Measurements from ENCODE around the gene ROBO4.

ROBO4 gene

DNA sequence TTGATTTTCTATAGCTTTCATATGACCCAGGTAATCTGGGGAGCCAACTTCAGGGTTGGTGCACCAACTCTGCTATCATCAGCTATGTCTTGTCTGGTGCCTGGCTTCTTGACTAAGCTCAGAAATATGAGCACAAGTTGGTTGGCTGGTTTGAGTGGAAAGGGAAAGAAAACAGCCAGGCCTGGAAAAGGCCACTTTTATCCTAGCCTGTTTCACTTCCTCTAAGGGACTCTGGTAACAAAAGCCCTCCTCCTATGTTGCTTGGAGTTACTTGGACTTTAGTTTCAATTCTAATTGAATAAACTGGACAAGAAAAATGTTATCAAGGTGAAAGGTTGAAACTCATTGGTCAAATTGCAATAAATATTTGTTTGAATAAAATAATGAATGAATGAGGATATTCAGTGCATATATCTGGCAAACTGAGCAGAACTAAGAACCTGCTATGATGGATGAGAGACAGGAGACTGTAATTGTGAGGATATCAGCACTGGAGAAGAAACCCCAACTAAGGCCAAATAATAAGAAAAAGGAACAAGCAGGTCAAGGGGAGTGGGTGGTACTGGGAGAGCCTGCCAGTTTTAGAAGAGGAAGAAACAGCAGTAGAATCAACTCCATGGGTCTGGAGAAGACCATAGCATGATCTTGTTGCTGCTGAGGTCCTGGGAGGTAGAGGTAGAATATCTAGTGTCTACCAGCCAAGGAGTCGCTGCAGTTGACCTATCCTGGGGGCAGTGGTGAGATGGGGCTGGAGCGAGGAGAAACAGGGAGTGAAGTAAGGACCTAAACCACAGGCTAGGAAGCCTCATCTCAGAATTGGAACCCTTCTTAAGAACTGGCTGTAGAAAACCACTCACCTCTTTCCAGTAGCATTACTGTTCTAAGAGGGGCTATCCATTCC lies 8.2 kb downstream of the ROBO4 start:
- no peaks in the 10 kb centered on the region for H3K36me3 ChIP-seq (ENCODE audit: control insufficient read depth in 2 of 2, insufficient read depth in 2 of 2, low read length in 2 of 2)
- H3K4me3 ChIP-seq (ENCODE audit: low read length in 2 of 2): no peak overlapping the region
- peaks cover 13% of the 10 kb centered on the region for H3K4me1 ChIP-seq (ENCODE audit: control insufficient read depth, insufficient read depth, low read length)
- H3K27me3 ChIP-seq (ENCODE audit: control insufficient read depth in 1 of 2, insufficient read depth in 2 of 2, low read length in 2 of 2): peaks cover 8% of the 10 kb centered on the region in 2 donors
- H3K9me3 ChIP-seq (ENCODE audit: control insufficient read depth in 2 of 2, low read length in 2 of 2): no peaks in the 10 kb centered on the region
- no peak overlapping the region for H3K9ac ChIP-seq (ENCODE audit: low read length in 2 of 2)
- no peak overlapping the region for H3K27ac ChIP-seq (ENCODE audit: low read length)

DNA sequence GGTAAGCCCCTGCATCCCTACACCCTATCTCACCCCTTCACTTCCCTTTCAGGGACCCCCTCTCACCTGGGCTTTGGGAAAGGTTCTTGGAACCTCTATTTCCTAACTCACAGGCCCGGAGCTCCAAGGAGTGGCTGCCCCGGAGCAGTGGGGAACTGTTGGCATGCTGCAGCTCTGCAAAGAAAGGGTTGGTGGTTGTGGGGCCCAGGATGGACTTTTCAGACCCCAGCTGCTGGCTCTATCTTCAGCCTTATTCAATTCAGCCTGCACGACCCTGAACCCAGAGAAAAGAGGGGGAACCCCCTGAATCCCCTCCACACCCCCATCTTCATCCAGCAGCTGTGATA lies 10.0 kb downstream of the ROBO4 start:
- Histone ChIP-seq H3K27me3 (ENCODE audit: control insufficient read depth in 1 of 2, insufficient read depth in 2 of 2, low read length in 2 of 2) (peaks cover 8% of the 10 kb centered on the region in 2 donors), H3K9me3 (ENCODE audit: control insufficient read depth in 2 of 2, low read length in 2 of 2) (no peaks in the 10 kb centered on the region), H3K4me3 (ENCODE audit: low read length in 2 of 2) (no peak overlapping the region), H3K4me1 (ENCODE audit: control insufficient read depth, insufficient read depth, low read length) (peaks cover 9% of the 10 kb centered on the region), H3K36me3 (ENCODE audit: control insufficient read depth in 2 of 2, insufficient read depth in 2 of 2, low read length in 2 of 2) (no peaks in the 10 kb centered on the region), H3K27ac (ENCODE audit: low read length) (no peak overlapping the region), H3K9ac (ENCODE audit: low read length in 2 of 2) (no peak overlapping the region)

DNA sequence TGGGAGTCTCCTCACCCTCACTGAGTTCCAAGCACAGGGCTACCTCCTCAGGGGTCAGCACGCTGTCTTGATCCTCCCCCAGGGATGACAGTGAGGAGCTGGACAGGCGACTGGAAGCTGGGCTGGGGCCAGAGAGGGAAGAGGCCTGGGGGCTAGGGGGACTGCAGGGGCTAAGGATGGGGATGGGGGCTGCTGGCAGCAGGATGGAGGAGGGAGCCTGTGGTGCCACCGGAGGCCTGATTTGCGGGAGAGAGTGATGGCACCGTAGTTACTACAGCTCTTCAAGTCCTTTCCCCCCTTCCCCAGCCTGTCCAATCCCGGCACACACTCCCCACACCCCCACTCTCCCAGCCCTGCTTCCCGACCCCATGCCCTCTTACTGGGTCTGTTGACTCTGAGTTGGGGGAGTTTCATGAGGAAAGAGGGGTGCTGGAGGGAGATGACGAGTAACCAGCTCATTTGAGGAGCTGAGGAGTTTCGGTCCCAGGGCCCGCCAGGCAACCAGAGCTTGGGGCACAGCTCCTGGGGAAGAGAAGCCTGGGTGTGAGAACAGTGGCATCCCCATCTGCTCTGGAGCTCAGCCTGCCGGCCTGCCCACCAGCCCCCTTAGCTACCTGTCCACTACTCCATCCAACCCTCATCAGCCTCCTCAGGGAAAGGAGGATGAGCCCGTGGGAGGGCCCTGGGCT lies 10.5 kb downstream of the ROBO4 start:
- H3K27me3 ChIP-seq (ENCODE audit: control insufficient read depth in 1 of 2, insufficient read depth in 2 of 2, low read length in 2 of 2): peaks cover 8% of the 10 kb centered on the region in 2 donors
- no peaks in the 10 kb centered on the region for H3K9me3 ChIP-seq (ENCODE audit: control insufficient read depth in 2 of 2, low read length in 2 of 2)
- H3K27ac ChIP-seq (ENCODE audit: low read length): no peak overlapping the region
- H3K4me1 ChIP-seq (ENCODE audit: control insufficient read depth, insufficient read depth, low read length): peaks cover 9% of the 10 kb centered on the region
- no peak overlapping the region for H3K9ac ChIP-seq (ENCODE audit: low read length in 2 of 2)
- H3K4me3 ChIP-seq (ENCODE audit: low read length in 2 of 2): no peak overlapping the region
- H3K36me3 ChIP-seq (ENCODE audit: control insufficient read depth in 2 of 2, insufficient read depth in 2 of 2, low read length in 2 of 2): no peaks in the 10 kb centered on the region

DNA sequence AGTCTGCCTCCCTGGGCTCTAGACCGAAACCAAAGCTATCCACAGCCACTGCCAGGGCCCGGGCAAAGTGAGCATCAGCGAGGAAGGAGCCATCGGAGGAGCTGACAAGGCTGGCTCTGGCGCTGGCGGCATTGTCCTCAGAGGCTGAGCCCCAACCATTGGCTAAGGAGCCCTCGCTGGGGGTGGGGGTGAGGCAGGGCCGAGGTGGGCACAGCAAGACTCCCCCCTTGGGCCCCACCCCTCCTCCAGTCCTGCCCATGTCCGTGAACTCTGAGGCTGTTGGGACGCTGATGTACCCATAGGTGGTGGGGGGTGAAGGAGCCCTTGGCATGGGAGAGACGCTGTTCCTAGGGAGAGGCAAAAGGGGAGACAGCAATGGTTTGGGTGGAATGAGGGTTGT lies 11.2 kb downstream of the ROBO4 start:
- H3K9me3 ChIP-seq (ENCODE audit: control insufficient read depth in 2 of 2, low read length in 2 of 2): no peaks in the 10 kb centered on the region
- H3K27me3 ChIP-seq (ENCODE audit: control insufficient read depth in 1 of 2, insufficient read depth in 2 of 2, low read length in 2 of 2): peaks cover 8% of the 10 kb centered on the region in 2 donors
- no peak overlapping the region for H3K27ac ChIP-seq (ENCODE audit: low read length)
- H3K4me3 ChIP-seq (ENCODE audit: low read length in 2 of 2): no peak overlapping the region
- peaks cover 9% of the 10 kb centered on the region for H3K4me1 ChIP-seq (ENCODE audit: control insufficient read depth, insufficient read depth, low read length)
- no peaks in the 10 kb centered on the region for H3K36me3 ChIP-seq (ENCODE audit: control insufficient read depth in 2 of 2, insufficient read depth in 2 of 2, low read length in 2 of 2)
- no peak overlapping the region for H3K9ac ChIP-seq (ENCODE audit: low read length in 2 of 2)

DNA sequence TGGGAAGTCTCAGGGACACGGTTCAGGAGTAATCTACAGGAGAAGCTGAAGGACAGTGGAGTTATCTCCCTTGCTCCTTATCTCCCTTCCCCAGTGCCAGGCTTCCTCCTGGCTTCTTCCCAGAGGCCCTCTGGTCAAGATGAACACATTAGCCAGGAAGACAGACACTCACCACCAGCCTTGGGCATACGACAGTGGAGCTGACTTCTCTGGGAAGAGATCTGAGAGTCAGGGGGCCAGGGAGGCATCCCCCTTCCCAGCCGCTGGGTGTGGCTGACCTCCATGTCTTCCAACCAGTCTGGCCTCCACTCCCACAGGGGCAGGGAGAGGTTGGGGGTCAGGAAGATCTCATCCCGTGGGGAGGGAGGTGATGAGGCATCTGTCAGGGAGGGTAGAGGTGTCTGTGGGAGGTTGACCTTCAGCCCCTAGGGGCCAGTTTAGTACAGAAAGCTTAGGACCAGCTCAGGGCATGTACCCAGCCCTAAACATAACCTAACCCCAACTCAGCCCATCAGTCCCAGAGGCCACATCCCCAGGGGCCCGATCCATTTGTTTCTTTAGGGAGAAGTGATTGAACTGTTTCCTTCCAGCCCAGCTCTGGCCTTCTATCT lies 12.7 kb downstream of the ROBO4 start:
- H3K27ac ChIP-seq (ENCODE audit: low read length): no peak overlapping the region

DNA sequence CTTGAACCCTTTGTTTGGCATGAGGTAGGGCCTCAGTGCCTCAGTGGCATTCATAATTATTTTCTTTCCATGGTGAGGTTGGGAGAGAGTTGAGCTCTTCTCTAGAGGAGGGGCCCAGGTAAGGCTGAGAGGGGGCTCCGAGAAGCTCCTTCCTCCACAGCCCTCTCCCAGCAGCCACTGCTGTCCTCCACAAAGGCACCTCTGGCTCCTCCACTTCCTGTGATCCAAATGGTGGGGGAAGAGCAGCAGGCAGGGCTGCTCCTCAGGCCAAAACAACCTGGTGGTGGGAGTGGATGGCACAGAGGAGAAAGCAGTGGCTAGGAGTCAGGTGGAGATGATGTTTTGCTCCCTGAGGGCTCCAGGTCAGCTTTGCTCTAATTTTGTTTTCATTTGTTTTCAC lies 13.3 kb downstream of the ROBO4 start:
- Histone ChIP-seq H3K27me3 (ENCODE audit: control insufficient read depth in 1 of 2, insufficient read depth in 2 of 2, low read length in 2 of 2) (peaks cover 5 to 8% of the 10 kb centered on the region in 2 donors), H3K9me3 (ENCODE audit: control insufficient read depth in 2 of 2, low read length in 2 of 2) (no peaks in the 10 kb centered on the region), H3K4me1 (ENCODE audit: control insufficient read depth, insufficient read depth, low read length) (peaks cover 4% of the 10 kb centered on the region), H3K27ac (ENCODE audit: low read length) (no peak overlapping the region), H3K36me3 (ENCODE audit: control insufficient read depth in 2 of 2, insufficient read depth in 2 of 2, low read length in 2 of 2) (no peaks in the 10 kb centered on the region), H3K9ac (ENCODE audit: low read length in 2 of 2) (no peak overlapping the region), H3K4me3 (ENCODE audit: low read length in 2 of 2) (no peak overlapping the region)

More for the DNA sequence above, 12.7 kb downstream of the ROBO4 start:
- H3K4me3 ChIP-seq (ENCODE audit: low read length in 2 of 2): no peak overlapping the region
- H3K9ac ChIP-seq (ENCODE audit: low read length in 2 of 2): no peak overlapping the region
- H3K27me3 ChIP-seq (ENCODE audit: control insufficient read depth in 1 of 2, insufficient read depth in 2 of 2, low read length in 2 of 2): peaks cover 5 to 8% of the 10 kb centered on the region in 2 donors
- peaks cover 4% of the 10 kb centered on the region for H3K4me1 ChIP-seq (ENCODE audit: control insufficient read depth, insufficient read depth, low read length)
- H3K36me3 ChIP-seq (ENCODE audit: control insufficient read depth in 2 of 2, insufficient read depth in 2 of 2, low read length in 2 of 2): no peaks in the 10 kb centered on the region
- H3K9me3 ChIP-seq (ENCODE audit: control insufficient read depth in 2 of 2, low read length in 2 of 2): no peaks in the 10 kb centered on the region

DNA sequence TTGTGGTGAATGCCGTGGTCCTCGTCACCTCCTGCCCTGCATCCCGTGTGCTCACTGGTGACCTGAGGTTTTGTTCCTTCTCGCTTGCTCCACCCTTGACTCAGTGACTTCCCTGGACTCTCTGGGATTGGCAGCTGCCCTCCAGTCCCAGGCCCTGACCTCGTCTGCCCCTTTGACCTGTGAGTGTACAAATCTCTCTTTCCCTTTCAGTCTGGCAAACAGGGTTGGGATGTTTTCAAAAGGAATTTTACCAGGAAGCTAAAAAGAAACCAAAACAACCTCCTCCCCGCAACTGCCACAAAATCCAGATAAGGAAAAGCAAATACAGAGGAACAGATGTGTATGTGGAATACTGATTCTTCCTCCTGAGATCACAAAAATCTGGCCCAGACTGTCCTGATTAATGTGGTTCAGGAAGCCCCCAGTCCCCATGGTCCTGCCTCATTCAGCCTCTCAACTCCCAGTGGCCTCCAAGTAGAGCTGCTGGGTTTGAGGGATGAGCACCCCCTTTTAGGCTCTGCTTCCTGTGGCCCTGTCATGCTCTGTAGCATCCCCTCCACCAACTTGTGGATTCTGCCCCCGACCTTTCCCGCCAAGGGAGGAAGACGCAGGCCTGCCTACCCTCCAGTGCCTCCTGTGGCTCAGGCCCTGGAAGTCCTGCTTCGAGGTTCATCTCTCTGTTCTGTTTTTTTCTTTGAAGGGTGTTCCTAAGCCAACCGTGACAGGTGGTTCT lies 15.2 kb downstream of the ROBO4 start:
- no peaks in the 10 kb centered on the region for H3K36me3 ChIP-seq (ENCODE audit: control insufficient read depth in 2 of 2, insufficient read depth in 2 of 2, low read length in 2 of 2)
- peaks cover 5% of the 10 kb centered on the region for H3K4me1 ChIP-seq (ENCODE audit: control insufficient read depth, insufficient read depth, low read length)
- no peak overlapping the region for H3K27ac ChIP-seq (ENCODE audit: low read length)
- H3K9ac ChIP-seq (ENCODE audit: low read length in 2 of 2): no peak overlapping the region
- no peaks in the 10 kb centered on the region for H3K9me3 ChIP-seq (ENCODE audit: control insufficient read depth in 2 of 2, low read length in 2 of 2)
- H3K27me3 ChIP-seq (ENCODE audit: control insufficient read depth in 1 of 2, insufficient read depth in 2 of 2, low read length in 2 of 2): peaks cover 3 to 4% of the 10 kb centered on the region in 2 donors
- H3K4me3 ChIP-seq (ENCODE audit: low read length in 2 of 2): no peak overlapping the region

DNA sequence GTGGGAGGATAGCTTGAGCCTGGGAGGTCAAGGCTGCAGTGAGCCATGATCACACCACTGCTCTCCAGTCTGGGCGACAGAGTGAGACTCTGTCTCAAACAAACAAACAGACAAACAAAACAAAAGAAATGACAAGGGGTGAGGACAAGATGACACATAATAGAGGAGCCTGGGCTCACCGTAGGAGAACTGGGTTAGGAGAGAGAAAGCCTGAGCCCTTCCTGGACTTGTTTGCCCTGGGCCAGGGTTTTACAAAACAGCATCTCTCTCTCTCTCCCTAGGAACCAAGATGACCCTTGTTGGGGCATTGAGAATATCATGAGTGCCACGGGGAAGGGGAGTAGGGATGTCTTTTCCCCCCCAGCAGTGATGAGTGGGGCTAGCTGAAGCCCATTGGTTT lies 16.7 kb downstream of the ROBO4 start:
- no peak overlapping the region for H3K4me3 ChIP-seq (ENCODE audit: low read length in 2 of 2)
- peaks cover 0 to 4% of the 10 kb centered on the region in 2 donors for H3K27me3 ChIP-seq (ENCODE audit: control insufficient read depth in 1 of 2, insufficient read depth in 2 of 2, low read length in 2 of 2)
- no peak overlapping the region for H3K27ac ChIP-seq (ENCODE audit: low read length)
- peaks cover 15% of the 10 kb centered on the region for H3K4me1 ChIP-seq (ENCODE audit: control insufficient read depth, insufficient read depth, low read length)
- H3K9me3 ChIP-seq (ENCODE audit: control insufficient read depth in 2 of 2, low read length in 2 of 2): no peaks in the 10 kb centered on the region
- H3K36me3 ChIP-seq (ENCODE audit: control insufficient read depth in 2 of 2, insufficient read depth in 2 of 2, low read length in 2 of 2): no peaks in the 10 kb centered on the region
- no peak overlapping the region for H3K9ac ChIP-seq (ENCODE audit: low read length in 2 of 2)

DNA sequence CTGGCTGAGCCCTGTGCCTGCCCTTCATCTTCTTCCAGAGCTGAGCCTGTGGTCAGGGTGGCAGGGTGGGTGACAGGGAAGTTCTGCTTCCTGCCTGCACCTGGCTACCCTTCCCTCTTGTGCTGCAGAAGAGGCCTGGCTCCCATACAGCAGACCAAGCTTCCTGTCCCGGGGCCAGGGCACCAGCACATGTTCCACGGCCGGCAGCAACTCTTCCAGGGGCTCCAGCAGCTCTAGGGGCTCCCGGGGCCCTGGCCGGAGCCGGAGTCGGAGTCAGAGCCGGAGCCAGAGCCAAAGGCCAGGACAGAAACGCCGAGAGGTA lies 17.4 kb downstream of the ROBO4 start:
- Histone ChIP-seq H3K4me3 (ENCODE audit: low read length in 2 of 2) (no peak overlapping the region), H3K27me3 (ENCODE audit: control insufficient read depth in 1 of 2, insufficient read depth in 2 of 2, low read length in 2 of 2) (no peaks in the 10 kb centered on the region), H3K27ac (ENCODE audit: low read length) (no peak overlapping the region), H3K9me3 (ENCODE audit: control insufficient read depth in 2 of 2, low read length in 2 of 2) (no peaks in the 10 kb centered on the region), H3K36me3 (ENCODE audit: control insufficient read depth in 2 of 2, insufficient read depth in 2 of 2, low read length in 2 of 2) (no peaks in the 10 kb centered on the region), H3K4me1 (ENCODE audit: control insufficient read depth, insufficient read depth, low read length) (peaks cover 22% of the 10 kb centered on the region), H3K9ac (ENCODE audit: low read length in 2 of 2) (no peak overlapping the region)

DNA sequence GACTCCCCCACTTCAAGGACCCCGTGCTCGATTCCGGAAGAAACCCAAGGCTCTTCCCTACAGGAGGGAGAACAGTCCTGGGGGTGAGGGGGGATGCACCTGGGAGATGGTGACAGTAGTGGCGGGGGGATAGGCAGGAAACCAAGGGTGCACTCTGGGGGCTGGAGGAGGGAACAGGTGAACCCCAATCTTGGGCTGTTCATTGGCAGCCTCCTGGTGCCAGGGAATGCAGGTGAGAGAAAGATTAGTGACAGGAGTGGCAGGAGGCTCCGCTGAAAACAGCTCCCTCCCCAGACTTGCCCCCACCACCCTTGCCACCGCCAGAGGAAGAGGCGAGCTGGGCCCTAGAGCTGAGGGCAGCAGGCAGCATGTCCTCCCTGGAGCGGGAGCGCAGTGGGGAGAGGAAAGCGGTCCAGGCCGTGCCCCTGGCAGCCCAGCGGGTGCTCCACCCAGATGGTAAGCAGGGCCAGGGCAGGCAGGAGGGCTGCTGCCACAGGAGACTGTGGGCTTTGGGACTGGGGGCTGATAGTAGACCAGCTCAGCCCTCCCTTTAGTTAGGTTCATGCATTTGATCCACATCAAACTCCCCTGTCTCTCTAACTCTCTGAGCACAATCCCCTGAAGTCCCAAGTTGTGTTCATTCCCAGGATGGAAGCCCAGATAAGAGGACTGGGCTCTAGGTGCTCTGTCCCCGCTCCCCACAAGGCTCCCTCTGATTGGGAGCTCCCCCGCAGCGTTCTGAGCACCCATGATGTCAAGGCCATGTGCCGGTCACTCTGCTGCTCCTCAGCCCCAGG lies 18.0 kb downstream of the ROBO4 start:
- Histone ChIP-seq H3K27ac (ENCODE audit: low read length) (no peak overlapping the region), H3K27me3 (ENCODE audit: control insufficient read depth in 1 of 2, insufficient read depth in 2 of 2, low read length in 2 of 2) (peaks cover 0 to 4% of the 10 kb centered on the region in 2 donors), H3K4me3 (ENCODE audit: low read length in 2 of 2) (no peak overlapping the region), H3K9ac (ENCODE audit: low read length in 2 of 2) (no peak overlapping the region), H3K9me3 (ENCODE audit: control insufficient read depth in 2 of 2, low read length in 2 of 2) (no peaks in the 10 kb centered on the region), H3K4me1 (ENCODE audit: control insufficient read depth, insufficient read depth, low read length) (peaks cover 22% of the 10 kb centered on the region), H3K36me3 (ENCODE audit: control insufficient read depth in 2 of 2, insufficient read depth in 2 of 2, low read length in 2 of 2) (no peaks in the 10 kb centered on the region)
